Glomerular endothelial cell (primary cell): Measurements from ENCODE around the gene RUSF1. TPM values are rescaled to one million over a fixed set of nuclear protein-coding genes. Genes with fewer than 3 reads are reported as not detected.
"Not testable (repeated sequence)": the region's sequence is repeated elsewhere in the genome, so short reads cannot be mapped to it uniquely, and the experiment has no call there.

ENCODE experiments used
- DNase-seq: peaks from one replicate; pipeline ENCODE4 v3.0.0-alpha.2; 2011; ENCODE audit warnings: low read depth, low spot score; ENCODE audit errors: extremely low read depth
- total RNA-seq: library from RNA; depleted of rRNA; stranded (reverse); fragments of >200 nt; gene quantifications from 2 replicates; pipeline ENCODE4 v1.2.3, GENCODE V29; 2015

RUSF1 gene
- total RNA-seq, 1 donor from 2014 or later: 62.0 TPM

DNA sequence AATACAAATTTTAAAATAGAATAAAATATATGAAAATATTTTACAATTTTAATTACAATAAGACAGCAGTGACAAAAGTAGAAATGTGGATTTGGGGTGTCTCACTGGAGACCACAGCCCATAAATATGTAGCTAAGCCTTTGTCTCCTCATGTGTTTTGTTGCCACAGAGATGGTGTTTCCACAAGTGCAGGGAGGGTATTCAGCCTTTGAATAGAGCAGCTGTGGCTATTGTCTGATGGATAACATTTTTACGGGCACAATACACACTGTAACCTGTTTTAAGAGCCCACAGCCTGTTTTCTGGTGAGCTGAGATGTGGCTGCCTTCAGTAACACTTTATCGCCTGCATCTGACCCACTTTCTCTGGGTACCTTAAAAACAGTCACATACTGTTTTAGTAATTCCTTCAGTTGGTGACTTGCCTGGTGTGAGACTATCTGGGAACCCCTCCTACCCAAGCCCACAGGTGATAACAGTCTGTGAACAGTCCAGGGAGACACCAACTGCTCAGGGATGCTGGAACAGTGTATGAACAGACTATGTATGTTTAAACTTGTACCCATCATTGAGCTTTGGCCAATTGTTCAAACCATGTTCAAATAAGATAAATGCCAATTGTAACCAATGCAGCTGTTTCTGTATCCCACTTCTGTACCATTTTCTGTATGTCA is 11.7 kb upstream of the RUSF1 start:
- no peak for DNase-seq

DNA sequence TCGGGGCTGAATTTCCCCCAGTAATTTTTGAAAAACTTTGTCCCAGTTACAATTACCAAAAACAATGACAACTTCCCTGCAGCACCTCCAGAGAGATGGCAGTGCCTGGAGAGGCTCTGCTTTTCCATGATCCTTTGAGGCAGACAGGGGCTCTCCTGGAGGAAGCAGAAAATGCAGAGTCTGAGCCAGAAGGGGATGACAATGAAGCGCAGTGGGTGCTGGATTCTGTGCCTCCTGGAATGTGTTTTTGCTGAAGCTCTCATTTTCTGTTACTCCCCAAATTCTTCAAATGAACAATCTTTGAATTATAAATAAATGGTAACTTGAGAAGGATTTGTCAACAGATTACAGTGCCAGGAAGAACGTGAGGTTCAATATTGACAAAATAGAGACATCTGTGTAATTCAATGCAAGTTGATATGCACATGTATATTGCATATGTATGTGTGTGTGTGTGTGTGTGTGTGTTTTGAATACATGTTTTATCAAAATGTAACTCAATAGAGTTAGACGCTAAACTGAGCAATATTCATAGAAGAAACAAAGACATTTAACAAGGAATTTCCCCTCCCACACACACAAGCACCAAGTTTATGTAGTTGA is 9.7 kb upstream of the RUSF1 start:
- DNase-seq: no peak

GRCh38 chr16:31513884-31514283 is 5.7 kb upstream of the RUSF1 start:
- DNase-seq: no peak

DNA sequence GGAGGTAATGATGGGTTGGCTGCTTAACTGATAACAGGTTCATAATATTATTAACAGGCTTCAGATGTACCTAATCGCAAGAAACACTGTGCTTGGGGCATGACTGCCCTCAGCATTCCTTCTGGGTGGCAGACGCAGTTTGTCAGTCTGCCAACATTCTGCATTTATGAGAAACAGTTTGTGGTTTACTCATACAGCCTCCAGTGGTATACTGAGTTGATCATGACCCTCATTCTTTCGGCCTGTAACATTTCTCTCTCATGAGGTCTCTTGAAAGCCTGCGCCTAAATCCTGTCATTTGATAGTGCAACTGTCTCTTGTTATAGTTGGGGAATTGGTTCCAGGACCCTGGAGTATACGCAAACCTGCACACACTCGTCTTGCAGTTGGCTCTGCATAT is 4.9 kb upstream of the RUSF1 start:
- no peak for DNase-seq

DNA sequence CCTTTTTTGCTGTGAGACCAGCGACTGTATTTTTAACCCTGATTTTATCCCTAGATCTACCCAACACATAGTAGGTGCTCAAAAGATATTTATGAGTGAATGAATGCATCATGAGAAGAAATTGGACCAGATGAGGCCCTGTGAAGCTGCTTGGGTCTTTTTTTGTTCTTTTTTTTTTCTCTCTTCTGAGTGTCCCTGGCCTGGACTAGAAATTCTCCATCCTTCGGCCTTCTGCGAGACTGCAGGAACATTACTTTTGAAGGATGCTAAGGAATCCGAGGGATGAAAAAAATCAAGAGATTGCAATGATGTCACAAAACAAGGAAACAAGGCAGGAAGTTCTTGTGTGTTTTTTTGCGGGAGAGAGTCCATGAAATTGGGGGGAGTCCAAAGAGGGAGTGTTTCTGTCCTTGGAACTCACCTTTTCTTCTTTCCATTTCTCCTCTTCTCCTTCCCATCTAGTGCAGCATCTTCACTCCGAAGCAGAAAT is 560 bp upstream of the RUSF1 start:
- no peak for DNase-seq

- no peak for DNase-seq
Measured at GRCh38 chr16:31507617-31507928, 618 bp downstream of the RUSF1 start.

DNA sequence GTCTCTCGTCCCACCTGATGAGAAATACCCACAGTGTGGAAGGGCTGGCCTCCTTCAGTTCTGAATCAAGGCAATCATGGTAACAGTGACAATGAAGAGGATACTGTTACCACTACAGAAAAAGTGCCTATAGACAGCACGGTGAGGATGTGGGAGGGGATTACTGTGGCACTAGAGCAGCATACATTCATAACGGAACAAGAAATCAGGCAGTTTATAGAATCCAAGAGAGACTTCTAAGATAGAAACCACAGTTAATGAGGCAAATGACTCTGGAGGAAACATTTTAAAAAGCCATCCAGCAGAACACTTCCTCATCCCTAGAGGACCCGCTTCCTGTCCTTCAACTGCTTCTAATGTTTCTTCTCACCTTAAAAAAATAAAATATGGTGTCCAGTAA is 2.7 kb downstream of the RUSF1 start:
- DNase-seq: no peak

GRCh38 chr16:31504159-31504558 is 4.0 kb downstream of the RUSF1 start:
- no peak for DNase-seq

GRCh38 chr16:31503555-31503954 is 4.6 kb downstream of the RUSF1 start:
- DNase-seq: not testable (repeated sequence)

GRCh38 chr16:31502981-31503380 is 5.2 kb downstream of the RUSF1 start:
- no peak for DNase-seq

GRCh38 chr16:31501966-31502348 is 6.2 kb downstream of the RUSF1 start:
- DNase-seq: no peak

DNA sequence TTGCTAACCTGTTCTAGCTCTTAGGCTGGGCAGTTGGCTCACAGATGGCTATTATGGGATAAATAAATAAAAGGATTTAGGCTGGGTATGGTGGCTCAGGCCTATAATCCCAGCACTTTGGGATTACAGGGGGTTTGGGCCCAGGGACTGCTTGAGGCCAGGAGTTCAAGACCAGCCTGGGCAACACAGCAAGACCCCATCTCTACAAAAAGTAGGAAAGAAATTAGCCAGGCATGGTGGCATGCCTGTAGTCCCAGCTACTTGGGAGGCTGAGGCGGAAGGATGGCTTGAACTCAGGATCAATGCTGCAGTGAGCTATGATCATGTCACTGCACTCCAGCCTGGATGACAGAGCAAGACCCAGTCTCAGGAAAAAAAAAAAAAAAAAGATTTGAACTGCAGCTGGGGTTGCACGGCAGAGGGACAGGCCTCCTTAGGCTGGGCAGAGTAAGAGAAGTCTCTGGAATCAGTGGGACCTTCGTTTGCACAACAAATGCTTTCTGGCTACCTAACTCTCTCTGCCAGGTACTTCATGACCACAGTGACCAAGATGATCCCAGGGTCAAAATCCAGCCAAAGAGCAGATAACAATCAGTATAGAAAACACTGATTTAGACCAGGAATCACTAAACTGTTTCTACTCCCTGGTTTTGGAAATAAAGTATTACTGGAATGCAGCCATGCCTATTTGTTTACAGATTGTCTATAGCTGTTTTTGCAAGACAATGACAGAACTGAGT is 6.8 kb downstream of the RUSF1 start:
- DNase-seq: no peak

GRCh38 chr16:31499928-31500327 is 8.3 kb downstream of the RUSF1 start:
- no peak for DNase-seq

DNA sequence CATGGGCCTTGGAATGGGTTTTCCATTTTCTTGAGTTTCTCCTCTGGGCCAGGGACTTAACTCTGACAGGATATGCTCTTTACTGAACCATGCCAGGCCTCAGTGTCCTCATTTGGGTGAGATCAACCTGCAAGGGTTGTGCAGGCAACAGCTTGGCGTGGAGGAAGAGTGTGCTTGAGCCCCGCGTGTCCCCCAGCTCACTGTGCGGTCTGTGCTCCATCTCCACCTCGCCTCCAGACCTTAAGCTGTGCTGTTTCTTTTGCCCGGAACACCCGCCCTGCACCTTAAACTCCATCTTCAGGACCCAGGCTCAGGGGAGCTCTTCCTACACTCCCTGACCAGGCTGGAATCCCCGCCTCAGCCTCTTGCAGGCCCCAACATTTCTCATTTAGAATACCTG is 9.7 kb downstream of the RUSF1 start:
- DNase-seq: no peak

DNA sequence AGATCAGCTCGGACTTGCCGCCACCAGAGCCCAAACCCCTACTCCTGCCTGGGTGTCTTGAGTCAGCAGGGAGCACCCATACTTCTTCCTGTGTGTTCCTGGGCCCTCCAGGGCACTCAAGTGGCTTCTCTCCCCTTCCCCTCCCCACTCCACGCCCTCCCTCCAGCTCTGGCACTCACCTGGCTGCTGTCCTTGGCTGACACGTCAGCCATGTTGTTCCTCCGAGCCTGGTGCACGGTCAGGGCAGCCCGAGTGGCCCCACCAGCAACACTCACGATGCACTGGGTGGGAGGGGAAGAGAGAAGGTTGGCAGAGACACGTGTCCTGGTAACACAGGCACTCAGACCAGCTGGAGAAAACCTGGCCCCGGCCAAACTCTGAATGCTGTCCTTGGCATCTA is 11.5 kb downstream of the RUSF1 start:
- no peak for DNase-seq

GRCh38 chr16:31493506-31494125 is 14.6 kb downstream of the RUSF1 start:
- DNase-seq: no peak

GRCh38 chr16:31491778-31492418 is 16.3 kb downstream of the RUSF1 start:
- no peak for DNase-seq

DNA sequence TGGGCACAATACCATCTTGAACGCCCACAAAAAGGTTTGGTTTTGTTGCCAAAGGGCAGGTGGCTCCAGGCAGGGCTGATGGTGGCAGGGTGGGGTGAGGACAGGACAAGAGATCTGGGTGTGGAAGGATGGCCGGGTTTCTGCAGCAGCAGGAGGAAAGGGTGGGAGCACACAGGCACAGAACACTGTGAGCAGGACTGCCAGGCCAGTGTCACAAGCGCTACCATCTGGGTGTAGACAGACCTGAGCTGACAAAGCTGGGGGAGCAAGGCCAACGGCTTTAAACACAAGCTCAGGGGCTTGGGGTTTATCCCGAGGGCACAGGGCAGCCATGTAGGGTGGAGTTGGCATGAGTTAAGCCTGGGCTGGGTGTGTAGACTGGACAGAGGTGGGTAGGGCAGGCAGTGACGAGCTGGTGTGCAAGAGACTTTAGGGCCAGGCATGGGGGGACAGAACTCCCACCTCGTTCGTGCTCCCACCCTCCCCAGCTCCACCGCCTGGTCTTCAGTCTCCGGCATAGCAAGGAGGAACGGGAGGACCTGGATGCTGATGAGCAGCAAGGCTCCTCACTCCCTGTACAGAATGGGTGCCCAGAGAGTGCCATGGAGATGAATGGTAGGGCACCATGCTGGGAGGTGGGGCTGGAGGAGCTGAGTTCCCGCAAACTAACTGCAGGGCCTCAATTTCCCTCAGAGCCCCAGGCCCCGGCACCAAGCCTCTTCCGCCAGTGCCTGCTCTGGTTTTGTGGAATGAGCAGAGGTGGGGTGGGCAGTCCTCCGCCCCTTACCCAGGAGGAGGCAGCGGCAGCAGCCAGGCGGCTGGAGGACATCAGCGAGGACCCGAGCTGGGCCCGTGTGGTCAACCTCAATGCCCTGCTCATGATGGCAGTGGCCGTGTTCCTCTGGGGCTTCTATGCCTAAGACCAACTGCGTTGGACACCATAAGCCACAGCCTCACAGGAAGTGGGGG is 18.3 kb downstream of the RUSF1 start:
- no peak for DNase-seq

DNA sequence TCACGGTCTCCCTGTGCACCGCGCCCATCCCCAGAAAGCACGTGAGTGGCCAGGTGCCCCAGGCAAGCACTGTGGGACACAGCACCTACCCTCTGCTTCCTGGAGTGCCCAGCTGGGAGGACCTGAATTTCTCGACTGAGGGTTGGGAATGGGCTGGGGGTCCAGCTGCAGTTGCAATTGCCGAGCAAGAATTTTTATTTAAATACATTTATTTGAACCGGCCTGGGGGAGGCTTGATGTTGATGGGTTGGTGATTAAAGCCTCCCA is 19.0 kb downstream of the RUSF1 start:
- DNase-seq: no peak
